GM20431 (cell line): ENCODE data around the gene ADSL.

ENCODE experiments used
- in situ Hi-C: fragments of 300-500 bp; cut with MseI, MboI; formaldehyde crosslinking; loops from one replicate; pipeline ENCODE4 v1.15.0; 2020; ENCODE audit warnings: low sequenced_read_pairs; ENCODE audit not compliant: unreplicated experiment

The ADSL gene

DNA sequence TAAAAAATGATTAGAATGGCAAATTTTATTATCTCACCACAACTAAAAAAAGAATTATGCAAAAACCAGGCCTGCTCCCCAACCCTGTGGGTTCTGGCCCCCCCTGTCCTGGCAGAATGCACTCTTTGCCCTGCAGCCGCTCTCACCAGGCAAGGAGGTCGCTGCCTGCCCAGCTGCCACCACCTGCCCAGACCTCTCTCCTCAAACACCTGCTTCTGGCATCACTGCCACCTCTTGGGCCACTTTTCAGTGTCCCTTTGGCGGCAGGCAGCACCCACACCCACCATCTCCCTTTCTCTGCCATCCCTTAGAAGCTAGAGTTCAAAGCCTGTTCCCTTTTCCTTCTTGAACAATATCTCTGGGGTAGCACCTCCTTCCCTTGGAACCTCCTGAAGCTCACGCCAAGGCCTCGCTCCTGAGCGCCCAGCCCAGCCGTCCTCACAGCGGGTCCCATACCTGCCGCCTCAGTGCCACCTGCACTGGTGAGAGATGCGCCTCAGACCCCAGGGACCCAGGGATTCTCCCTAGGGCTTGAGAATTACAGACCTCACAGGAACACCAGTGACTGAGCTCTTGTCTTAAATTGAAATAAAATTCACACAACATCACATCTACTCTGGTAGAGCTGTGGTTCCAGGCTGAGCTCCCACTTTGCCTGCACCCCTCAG, 68.7 kb downstream of the ADSL start:
- in situ Hi-C loops: no loop called here

DNA sequence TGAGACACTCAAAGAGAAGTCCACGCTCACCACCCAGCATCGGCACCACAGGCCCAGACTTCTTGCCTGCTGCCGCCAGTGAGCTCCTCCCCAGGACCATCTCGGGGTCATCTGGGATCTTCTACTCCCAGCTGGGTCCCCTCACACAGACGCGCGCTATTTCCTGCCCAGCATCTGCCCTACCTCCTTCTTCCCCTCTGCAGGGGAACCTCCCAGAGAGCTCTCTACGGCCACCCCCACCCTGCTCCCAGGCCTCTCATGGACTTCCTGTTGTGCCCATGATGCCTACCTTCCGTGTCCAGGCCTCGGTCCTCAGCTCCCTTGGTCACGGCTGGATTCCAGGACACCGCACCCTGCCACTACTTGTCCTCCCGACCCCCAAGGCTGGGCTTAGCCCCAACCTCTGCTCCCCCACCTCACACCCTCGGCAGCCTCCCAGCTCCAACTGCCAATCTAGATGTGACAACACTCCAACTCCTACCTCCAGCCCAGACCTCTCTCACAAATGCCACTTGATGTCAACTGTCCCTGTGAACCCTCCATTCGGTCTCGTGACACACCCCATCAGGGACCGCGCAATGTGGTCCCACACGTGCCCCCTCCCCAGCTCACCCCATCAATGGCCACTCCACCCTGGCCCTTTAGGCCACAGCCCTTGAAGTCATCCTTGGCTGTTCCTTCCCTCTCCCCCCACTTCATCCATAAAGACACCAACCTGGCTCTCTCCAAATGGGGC, 69.4 kb downstream of the ADSL start:
- in situ Hi-C loops: no loop called here

DNA sequence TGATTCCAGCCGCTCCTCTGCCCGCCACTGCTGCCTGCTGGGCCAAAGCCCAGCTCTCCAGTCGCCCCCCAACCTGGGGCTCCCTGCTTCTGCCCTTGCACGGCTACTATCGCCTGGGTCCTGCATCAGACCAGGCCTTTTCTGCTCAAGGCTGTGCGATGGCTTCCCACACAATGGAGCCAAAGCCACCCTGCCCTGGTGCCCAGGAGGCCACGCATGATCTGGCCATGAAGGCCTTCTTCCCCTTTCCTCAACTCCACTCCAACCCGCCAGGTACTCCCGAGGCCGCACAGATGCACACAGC, 69.9 kb downstream of the ADSL start:
- in situ Hi-C loops: no loop called here

DNA sequence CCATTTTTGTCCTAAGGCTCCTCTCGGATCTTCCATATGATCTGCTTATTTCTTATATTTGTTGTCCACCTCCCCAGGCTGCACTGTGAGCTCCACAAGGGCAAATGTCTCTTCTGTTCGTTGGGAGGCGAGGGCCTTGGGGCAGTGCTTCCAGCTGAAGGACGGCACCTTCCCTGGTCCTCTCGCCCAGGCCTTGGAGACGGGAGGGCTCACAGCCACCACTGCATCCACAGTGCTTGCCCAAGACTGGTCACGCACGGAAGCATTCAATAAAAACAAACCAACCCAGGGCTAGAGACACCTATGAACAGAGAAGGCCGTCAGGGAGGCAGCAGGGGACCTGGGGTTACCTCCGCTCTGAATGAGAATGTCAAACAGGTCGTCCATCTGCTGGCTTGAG, 70.3 kb downstream of the ADSL start:
- in situ Hi-C loops: no loop called here

DNA sequence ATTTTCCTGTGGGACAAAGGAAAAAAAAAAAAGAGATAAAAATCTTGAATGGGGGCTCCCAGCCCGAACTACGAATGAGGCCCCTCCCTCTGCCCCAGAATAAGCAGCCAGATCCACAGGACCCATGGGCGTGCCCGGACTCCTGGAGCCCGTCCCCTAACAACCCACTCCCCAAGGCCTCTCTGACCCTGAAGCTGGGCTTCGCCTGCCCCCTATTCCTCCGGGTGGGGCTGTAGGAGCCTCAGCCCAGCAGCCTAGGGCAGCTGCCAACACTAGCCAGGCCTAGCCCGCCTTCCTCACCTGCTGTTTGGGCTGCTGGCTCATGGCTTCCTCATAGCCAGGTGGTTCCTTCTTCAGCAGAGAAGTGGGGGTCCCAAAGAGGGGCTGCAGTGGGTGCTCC, 70.7 kb downstream of the ADSL start:
- in situ Hi-C loops: no loop called here

DNA sequence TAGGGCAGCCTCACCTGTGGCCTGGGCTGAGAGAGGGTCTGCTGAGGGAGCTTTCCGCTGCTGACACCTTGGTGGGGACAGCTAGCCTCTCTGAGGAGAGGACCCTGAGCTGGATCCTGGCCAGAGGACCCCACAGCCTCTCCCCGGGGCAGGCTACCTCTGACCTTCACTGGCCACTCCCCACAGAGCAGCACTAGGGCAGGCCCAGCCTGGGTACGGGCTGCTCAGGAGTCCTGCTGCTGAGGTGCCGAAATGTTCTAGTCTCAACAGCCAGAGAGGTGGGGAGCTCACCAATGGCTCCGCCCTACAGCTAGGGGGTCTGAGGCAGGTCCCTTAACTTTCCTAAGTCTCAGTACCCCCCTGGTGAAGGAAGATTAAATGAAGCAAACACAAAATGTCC, 71.6 kb downstream of the ADSL start:
- in situ Hi-C loops: no loop called here

DNA sequence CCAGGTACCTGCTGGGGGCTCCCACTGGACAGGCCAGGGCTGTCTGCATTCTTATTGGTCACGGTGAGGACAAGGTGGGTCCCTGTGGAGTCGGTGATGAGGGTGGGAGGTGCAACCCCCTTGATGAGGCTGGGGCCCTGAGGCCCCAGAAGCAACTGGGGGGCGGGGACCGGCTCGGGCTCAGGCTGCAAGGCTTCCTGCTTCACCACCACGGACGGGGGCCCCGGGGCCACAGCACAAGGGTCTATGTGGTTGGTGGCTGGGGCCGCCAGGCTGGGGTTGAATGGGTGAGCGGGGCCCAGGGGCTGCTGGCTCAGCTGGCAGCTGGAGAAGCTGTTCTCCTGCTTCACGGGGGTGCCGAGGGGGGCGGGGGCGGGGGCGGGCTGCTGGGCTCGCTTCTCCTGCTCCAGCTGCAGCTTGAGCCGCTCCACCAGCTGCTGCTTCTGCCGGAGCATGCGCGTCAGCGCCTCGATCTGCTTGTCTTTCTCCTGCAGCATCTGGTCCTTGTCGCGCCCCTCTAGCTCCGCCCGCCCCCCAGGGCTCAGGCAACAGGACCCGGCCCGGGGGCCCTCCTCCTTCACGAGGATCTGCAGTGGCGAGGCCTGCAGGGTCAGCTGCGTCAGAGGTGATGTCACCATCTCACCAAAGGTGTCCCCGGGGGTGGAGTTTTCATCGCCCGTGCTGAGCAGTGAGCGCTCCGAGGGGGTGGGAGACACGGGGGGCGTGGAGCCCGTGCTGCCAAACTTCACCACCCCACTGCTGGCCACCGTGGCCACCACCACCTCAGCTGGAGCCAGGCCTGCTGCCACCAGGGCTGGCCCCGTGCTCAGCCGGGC, 72.3 kb downstream of the ADSL start:
- in situ Hi-C loops: no loop called here

DNA sequence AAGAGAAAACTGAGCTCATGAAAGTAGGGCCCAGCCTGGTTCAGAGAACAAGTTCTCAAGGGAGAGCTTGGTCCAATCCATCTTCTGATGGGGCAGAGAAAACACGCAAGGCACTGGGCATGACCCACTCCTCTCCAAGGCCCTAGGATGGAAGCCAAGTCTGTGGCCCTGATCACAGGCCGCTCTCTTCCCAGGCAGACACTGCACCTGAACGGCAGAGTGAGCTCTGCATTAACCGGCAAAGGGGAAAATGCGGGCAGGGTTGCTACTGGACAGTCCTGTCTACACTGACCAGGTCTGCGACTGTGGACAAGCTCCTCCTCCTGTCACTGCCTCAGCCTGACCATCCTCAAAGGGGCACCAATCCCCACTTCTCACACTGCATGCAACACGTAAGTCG, 73.4 kb downstream of the ADSL start:
- in situ Hi-C loops: no loop called here

DNA sequence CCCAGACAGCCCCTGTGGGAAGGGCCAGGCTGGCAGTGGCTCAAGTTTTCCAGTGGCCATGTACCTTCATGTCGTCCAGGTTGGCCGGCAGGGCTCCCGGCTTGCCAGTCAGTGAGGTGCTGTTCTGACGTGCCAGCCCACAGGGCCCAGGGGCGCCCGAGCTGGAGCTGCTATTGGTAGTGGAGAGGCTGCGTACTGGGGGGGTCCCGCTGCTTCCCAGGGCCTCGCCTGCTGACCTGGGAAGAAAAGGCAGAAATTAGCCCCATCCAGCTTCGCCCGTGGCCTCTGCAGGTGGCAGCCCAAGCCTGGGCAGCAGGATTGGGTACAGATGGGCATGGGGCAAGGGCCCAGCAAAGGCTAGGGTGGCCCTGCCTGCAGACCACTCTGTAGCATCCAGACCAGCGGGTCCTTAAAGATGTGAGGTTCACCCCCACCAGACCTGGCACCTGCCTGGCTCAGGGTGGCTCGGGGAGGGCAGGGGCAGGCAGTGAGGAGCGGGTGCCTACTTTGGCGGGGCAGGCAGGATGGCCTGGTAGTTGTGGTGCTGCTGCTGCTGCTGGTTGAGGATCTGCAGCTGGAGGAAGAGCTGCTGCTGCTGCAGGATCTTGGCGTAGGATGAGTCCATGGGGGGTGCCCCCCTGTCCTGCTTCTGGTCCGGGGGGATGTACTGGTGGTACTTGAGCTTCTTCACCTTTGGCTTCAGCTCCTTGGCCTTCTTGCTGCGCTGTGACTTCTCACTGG, 74.2 kb downstream of the ADSL start:
- in situ Hi-C loops: no loop called here

DNA sequence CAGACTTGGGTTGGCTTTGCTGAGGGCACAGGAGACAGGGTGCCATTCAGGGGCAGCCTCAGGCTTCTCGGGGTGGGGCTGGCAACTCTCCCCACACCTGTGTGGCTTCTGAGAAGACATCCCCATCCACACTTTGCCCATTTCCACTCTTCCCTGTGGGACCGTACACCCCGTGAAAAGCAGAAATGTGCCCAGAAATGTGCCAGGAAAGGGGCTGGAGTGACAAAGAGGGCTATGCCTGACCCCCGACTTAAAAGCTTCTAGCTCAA, 74.7 kb downstream of the ADSL start:
- in situ Hi-C loops: no loop called here

DNA sequence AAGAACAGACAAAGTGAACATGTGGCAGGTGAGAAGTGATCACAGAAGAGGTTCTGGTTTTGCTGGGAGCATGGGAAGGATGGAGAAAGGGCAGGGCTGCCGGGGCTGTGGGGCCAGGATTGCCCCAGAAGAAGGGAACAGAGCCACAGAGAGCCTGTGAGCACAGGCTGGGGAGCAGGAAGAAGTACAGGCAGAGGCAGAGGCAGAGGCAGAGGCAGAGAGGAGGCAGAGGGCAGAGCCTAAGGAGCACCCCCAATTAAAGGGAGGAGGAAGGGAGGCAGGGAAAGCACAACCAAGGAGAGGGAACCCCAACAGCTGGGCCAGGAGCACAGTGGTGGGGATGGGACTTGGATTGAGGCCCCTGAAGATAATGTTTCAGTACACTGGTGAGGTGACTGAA, 75.6 kb downstream of the ADSL start:
- in situ Hi-C loops: no loop called here

DNA sequence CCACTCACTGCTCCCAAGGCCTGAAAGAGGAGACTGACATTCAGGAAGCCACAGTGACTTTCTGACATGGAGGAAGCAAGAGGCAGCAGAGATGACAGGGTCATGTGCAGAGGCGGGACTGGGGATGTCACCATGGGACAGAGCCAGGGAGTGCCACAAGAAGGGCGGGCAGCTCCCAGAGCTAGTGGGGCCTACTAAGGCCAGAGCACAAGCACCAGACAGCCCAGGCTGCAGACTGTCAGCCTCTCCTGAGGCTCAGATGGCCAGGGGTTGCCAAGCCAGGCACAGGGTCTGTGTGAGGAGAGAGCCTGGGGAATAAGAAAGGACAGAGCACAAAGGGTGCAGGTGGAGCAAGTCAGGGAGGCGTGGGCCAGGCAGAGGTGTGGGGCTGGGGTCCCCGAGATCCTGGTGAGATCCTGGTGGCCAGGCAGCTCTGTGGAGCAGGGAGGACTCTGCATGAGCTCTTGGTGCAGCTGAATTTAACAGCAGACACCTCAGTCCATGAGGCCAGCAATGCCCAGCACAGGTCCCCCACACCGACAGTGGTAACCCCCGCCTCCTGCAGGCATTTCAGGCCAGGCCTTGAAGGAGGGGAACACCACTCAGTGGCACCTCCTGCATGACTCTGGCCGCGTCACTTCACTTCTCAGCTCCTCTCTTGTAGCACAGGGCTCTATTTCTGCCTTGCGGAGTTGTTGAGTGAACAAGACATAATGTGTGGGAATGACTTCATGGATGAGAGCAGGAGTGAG, 76.4 kb downstream of the ADSL start:
- in situ Hi-C loops: no loop called here

DNA sequence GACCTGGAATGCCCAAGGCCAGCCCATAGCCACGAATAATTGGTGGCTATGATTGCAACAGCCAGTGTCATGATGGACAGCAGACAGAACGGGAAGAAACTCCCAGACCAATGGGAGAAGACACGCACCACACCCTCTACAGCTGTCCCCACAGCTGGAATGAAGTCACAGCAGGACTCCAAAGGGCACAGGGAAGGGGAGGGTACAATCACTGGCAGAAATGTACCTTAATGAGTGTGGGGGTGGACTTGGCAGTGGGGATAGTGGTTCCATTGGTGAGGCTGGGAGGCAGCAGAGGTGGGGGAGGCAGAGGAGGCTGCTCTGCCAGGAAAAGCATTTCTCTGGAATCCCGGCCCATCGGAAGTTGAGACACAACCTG, 77.0 kb downstream of the ADSL start:
- in situ Hi-C loops: no loop called here

DNA sequence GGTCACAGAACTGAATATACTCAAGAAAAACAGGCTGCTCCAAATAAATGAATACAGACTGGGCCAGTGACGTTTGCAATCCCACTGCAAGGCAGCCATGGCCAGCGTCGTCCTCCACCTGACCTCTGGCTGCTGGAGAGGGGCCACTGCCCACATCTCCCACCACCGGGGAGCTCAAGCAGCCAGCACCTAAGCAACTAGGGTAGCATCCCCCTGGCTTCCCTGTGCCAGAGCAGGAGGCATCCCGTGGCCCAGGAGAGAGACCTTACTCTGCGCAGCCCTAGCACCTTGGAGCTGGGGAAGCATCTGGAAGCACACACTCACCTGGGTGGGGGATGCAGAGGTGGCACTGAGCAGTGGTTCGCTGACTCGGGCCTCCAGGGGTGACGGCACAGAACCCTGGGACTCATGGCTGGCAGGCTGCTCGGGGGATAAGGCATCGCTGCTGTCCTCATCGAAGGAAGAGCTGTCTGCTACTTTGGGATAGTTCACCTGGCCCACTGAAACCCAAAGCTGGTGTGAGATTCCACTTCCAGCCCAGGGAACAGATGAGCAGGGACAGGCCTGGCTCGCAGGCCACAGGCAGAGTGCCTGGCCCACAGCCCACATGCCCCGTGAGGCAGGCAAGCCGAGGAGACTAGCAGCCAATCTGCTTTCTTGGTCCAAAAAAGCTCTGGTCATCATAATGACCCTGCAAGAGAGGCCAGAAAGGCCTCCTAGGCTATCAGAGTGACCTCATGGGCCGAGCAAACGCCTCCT, 77.8 kb downstream of the ADSL start:
- in situ Hi-C loops: no loop called here

DNA sequence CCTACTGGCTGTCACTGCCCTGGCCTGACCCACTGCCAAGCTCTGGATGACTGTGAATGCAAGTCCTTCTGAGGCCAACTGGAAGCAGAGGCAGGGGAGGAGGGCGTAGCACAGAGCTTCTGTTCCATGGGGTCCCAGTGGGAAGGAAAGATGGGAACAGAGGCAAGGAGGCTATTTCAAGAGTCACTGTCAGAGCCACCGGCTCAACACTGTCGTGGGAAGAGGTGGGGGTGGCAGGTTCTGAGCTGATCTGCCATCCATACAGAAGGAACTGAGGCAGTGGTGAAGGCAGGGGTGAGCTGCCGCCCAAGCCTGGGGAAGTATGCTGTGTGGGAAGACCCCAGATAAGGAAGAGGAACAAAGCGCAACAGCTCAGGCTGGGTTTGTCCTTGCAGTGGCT, 78.8 kb downstream of the ADSL start:
- in situ Hi-C loops: loop anchor here (25.0 kb wide), 1 partner anchor 212 kb away; the partner anchor contains the start of gene MRTFA

DNA sequence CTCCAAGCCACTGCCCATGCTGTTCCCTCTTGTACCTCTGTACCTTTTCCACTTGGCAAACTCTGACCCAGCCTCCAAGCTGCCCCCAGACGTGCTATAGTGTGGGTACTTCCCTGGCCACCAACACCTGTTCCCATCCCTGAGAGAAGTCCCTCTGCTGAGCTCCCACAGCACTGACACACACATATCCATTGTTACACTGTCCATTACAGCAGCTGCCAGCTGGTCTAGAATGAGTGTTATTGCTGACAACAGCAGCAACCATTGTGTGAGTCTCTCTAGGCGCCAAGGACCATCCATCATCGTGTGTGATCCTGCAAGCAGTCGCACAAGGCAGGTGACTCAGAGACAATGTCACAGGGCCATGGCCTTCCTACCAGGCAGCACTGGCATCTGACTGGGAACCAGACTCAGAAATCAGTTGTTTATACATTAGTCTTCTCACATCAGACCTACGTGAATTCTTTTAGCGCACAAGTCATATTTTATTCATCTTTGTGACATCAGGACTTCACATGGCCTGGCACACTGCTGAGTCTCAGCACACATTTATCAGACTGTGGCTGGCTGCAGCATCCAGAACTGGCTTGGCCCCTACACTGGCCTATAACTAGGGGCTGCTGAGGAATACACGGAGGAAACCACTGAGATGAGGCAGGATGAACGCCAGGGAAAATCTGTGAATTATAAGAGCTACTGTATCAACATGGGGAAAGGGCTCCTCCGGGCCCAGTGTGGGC, 80.5 kb downstream of the ADSL start:
- in situ Hi-C loops: loop anchor here (25.0 kb wide), 1 partner anchor 211 kb away; the partner anchor contains the start of gene MRTFA

DNA sequence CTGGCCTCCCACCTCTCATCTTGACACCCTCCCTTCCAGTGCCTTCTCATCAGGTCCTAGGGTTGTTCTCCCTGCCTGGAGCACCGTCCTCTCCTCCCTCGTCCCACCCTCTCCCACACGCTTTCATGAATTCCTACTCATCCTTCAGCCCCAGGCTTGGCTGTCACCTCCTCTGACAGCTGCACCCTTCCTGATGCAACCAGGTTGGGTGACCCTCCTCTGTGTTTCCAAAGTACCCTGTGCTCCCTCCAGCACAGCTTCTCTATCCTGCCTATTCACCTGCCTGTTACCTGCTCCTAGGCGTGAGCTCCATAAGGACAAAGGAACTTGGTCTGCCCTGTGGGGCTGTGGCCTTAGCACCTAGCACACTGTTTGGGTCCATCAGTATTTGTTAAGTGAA, 82.5 kb downstream of the ADSL start:
- in situ Hi-C loops: loop anchor here (25.0 kb wide), 1 partner anchor 209 kb away; the partner anchor contains the start of gene MRTFA

DNA sequence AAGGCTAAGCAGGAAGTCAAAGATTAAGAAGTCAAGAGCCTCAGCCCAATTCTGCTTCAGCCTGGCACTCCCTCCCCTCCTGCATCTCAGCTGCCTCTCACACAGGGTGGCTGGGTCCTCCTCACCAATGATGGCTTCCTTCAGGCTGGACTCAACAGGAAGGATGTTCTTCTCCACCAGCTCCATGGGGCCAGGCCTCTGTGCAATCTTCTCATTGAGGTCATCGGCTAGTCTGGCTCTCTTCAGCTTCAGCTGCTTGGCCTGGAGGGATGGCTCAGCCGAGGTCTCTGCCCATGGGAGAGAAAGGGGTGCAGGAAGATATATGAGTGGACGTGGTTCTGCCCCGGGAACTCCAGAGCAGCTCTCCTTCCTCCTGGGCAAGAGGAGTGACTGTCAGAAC, 83.2 kb downstream of the ADSL start:
- in situ Hi-C loops: loop anchor here (25.0 kb wide), 1 partner anchor 208 kb away; the partner anchor contains the start of gene MRTFA
